GM12801 (cell line): ENCODE measurements around the gene ANKRD26.

ENCODE experiments used
- CTCF ChIP-seq: IDR thresholded peaks from one replicate; pipeline ENCODE4 v1.5.1; 2011; ENCODE audit warnings: control low read depth; ENCODE audit not compliant: insufficient read length; ENCODE audit errors: extremely low read depth

ANKRD26 gene

GRCh38 chr10:26997610-26998009, 102.7 kb downstream of the ANKRD26 start:
- no peak for TF ChIP-seq CTCF

- TF ChIP-seq CTCF, result no peak
Measured at GRCh38 chr10:26994743-26995142, 105.6 kb downstream of the ANKRD26 start.

- TF ChIP-seq CTCF, result no peak
Measured at GRCh38 chr10:26987851-26988250, 112.4 kb downstream of the ANKRD26 start.

- no peak for TF ChIP-seq CTCF
Measured at GRCh38 chr10:26983156-26983555, 117.1 kb downstream of the ANKRD26 start.

- no peak for TF ChIP-seq CTCF
Measured at GRCh38 chr10:26982058-26982457, 118.2 kb downstream of the ANKRD26 start.

GRCh38 chr10:26981232-26981824, 119.0 kb downstream of the ANKRD26 start:
- TF ChIP-seq CTCF, result no peak

- TF ChIP-seq CTCF, result no peak
Measured at GRCh38 chr10:26978519-26978918, 121.8 kb downstream of the ANKRD26 start.
